Left forelimb (tissue), 1 donor: Measurements from ENCODE around the gene GRIP1.

Experiments
- DNase-seq: peaks from one replicate; pipeline ENCODE4 v3.0.0-alpha.2; 2018; ENCODE audit warnings: low spot score

The GRIP1 gene

DNA sequence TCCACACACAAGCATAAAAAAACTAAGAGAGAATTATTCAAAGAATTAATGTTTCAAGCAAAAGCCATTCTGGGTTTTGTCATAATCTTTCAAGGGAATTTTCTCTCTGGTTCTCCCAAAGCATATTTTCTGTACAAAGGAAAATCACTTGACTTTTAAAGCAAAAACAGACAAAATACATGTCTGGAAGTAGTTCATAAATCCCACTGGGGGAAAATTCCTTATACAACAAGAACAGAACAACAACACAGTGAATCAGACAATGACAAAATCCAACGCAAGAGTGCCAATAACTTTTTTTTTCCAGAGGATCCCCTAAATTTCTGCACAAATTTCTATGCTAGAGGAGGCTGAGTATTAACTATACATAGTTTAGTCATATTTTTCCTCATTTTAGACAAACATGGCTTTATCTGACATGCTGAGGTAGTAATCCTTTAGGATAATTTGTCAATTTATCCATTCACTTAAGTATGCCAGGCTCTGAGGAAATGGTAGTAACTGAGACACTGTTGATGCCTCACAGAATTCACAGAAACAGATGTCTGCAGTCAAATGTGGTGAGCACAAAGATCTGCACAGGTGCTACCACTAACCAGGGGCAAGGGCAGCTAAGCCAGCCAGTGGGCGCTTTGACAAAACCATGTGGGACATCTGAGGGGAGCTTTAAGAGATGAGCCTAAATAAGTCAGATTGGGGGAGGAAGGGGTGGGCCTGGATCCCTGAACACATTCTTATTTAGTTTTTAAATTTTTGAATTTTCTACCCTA lies 38.0 kb downstream of the GRIP1 start:
- no peak for DNase-seq

DNA sequence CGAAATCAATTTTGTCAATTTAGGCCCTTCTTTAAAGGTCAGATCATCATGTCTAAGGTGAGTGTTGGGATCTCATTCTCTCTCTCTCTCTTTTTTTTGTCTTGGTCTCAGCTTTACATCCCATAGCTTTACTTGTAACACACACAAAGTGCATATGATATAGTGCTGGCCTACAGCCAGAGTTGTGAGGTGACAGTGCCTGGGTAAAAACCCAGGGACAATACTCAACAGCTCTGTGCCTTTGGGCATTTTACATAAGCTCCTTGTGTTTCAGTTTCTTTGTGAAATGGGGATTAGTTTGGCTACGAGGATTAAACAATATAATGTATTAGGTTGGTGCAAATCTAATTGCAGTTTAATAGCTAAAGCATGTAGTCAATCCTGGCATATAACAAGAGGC lies 40.2 kb downstream of the GRIP1 start:
- no peak for DNase-seq

DNA sequence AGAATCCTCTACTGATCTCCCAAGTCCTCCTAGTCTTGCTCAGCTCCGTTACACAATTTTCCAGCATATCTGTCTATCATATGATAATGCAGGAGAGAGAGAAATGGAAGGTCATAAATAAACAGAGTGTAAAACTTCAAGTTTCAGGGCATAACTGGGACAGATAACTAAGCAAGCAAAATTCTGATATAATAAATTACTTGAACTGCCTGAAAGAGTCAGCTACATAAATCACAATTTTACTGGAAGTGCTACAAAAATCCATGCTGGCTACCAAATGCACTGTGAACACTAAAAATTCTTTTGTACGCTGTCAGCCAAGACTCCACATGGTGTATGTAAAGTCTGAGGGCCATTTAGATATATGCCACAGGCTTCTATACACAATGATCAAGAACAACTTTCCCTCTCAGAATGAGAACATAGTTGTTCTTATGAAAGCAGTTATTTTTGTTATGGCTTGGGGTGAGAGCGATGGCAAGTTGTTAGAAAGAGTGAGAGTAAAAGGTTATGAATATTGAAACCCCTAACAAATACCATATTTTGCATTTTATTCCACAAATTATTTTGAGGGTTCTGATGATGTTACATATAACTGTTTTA lies 41.1 kb downstream of the GRIP1 start:
- no peak for DNase-seq

DNA sequence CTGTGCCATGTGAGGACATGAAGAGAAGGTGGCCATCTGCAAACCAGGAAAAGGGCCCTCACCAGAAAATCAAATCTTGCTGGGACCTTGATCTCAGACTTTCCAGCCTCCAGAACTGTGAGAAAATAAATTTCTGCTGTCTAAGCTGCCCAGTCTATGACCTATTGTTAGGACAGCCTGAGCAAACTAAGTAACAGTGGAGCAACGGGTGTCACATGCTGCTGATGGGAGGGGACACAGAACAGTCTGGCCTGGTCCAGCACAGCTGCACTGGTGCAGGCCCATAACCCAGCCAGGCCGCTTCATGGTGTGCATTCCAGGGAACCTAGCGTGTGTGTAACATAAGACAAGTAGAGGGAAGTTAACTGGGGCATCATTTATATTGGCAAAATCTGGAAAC lies 42.1 kb downstream of the GRIP1 start:
- no peak for DNase-seq

DNA sequence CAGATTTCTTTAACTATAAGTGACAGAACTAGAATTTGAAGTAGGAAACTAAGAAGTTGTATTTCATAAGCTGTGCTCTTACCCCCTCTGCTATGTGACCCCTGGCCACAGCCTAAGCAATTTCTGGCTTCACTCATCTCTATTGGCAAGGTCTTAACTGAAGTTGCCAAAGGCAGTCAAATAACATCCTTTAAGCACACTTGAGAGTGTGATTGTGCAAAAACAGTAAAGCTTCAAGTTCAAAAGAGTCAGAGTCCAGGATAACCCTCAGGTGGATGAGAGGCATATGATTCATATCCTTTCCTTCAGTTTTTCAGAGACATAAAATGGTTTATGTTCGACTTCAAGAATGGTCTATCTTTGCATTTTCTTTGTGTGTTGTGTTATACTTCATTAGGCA lies 45.2 kb downstream of the GRIP1 start:
- no peak for DNase-seq

DNA sequence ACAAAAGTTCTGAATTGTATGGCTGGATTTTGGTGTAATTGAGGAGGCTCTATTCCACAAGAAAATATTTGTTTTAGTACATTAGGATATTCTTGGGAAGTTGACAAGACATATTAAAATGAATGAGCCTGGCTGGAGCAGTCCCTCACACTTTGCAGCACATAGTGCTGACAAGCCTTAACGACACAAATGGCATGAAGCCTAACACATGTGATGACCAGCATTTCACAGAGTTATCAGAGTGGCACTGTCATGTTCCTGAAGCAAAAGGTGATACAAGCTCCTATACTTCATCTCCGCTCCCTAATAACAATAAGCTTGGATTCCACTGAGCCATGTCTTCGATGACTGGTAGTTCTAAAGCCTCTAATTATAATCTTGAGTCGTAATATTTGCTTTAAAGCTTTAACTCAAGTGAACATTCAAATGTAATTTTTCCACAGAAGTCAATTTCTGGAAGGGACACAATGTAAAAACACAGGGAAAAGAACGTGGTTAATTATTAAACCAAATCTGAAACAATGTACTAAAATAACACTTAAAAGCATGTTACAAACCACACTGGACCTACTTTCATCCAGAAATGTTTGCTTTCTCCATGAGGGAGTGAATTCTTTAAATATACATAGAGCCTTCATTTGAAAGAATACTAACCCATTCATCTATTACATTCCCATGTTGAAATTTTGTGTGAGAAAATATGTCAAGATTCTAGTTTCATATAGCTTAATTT lies 49.6 kb downstream of the GRIP1 start:
- DNase-seq = no peak

DNA sequence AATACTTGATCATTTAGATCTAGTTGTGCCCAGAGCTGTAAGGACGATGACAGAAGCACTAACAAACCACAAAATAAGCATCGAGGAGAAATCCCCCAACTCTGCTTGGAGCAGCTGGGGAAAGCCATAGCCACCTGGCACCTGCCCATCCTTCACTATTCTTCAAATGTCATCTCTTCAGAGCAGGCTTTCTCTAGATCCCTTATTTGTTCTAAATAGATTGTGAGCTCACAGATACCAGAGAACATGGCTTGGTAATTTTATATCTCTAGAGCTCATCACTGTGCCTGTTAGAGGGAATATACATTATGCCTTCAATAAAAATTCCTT lies 50.9 kb downstream of the GRIP1 start:
- DNase-seq = no peak

DNA sequence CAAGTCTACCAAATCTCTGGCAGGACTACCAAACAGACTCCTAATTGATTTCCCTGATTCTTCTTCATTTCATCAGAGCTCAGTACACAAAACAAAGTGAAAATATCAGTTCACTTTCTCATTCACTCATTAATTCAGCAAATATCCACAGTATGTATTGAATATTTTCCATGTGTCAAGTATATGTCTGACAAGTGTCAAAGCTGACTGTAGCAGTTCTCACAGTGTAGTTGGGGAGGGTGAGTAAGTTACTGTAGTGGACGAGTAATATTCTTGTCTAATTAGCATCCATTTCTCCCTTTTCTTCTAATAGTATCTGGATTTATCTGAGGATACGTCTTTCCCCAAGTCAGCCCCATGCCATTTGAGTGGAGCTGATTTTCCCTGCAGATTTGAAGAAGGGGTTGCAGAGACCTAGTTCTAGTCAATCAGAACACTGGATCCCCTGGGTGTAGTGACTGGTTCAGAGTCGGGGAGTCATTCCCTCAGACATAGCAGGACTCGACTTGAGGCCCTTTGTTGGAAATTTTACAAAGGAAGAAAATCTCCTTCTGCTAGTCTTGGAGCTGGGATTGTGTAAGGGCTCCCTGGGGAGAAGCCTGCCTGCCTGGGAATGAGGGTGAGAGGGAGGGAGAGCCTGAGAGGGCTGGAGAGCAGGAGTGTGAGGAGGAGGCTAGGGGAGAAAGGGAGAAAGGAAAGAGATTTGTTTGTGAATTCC lies 51.4 kb downstream of the GRIP1 start:
- no peak for DNase-seq

DNA sequence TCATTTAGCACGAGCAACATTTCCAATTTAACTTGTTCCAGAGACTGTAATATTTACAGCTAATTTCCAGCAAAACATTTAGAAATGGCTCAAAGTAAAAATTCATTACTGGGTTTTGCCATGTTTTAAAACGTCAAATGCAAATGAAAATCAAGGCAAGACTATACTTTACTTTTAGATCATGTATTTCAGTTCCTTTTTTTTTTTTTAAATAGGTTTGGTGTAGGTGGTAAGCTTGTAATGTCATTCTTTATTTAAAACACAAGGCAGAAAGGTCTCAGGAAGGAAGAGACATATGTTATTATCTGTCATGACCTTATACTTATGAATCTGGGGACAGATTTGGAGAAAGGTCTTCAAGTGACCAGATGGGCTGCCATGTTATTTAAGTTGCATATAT lies 54.1 kb downstream of the GRIP1 start:
- DNase-seq = no peak

DNA sequence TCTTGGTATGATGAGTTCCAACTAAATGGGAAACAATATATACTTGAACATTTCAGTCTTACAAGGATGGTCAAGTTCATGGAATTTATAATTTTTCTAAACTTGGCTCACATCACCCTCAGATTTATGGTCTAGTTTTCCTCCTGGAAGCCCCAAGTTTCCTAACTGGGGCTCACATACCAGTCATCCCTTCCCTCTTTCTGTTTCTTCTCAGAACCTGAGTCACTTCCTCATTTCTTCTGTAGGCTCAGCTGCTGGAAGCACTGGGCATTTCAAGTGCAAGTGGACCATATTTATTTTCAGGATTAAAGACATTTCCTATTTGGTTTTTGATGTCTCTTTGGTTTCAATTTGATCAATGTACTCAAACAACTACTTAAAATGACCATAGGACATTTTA lies 55.4 kb downstream of the GRIP1 start:
- DNase-seq = no peak

DNA sequence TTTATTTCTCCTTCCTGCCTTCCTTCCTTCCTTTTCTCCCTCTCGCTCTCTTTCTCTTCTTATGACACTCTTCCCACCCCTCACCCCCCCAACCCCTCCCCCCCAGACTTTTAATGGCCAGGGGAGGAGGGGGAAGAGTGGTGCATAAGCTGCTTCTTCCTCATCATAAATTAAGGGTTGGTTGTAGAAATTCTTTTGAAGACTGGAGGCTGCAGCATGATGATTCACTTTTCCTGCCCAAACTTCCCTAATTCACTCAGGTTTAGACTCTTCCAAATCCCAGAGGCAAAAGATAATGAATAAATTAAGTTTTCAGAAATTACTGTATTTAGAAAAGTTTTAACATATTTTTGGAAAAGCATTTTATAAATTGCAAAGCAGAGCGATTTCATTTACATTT lies 58.2 kb downstream of the GRIP1 start:
- no peak for DNase-seq

DNA sequence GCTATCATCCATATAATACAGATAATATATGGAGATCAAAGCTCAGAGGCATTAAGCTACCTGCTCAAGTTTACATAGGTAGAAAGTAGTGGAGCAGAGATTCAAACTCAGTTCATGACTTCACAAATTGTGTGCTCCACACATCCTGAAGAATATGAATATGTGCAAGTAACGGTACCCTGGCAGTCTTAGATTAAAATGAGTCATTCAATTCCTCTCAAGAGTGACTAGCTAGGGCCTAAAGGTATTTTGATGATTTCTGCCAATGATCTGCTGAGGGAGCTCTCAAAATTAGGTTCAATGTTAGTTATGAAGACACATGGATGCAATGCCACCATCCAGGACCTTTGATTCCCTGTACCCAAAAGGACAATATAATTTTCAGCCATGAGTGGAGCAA lies 58.9 kb downstream of the GRIP1 start:
- DNase-seq = no peak

DNA sequence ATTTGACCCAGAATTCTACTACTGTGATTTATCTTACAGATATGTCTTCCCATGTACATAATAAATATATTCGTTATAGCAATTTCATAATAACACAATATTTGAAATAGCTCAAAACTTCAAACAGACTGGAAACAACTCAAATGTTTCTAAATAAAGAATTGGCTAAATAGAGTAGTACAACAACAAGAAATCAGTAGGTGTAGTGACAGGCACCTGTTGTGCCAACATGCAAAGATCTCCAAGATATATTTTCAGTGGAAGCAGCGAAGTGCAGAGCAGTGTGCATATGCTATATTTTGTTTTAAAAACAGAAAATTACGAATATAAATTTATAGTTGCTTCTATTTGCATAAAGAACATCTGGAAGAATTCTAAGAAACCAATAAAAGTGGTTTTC lies 60.9 kb downstream of the GRIP1 start:
- no peak for DNase-seq

DNA sequence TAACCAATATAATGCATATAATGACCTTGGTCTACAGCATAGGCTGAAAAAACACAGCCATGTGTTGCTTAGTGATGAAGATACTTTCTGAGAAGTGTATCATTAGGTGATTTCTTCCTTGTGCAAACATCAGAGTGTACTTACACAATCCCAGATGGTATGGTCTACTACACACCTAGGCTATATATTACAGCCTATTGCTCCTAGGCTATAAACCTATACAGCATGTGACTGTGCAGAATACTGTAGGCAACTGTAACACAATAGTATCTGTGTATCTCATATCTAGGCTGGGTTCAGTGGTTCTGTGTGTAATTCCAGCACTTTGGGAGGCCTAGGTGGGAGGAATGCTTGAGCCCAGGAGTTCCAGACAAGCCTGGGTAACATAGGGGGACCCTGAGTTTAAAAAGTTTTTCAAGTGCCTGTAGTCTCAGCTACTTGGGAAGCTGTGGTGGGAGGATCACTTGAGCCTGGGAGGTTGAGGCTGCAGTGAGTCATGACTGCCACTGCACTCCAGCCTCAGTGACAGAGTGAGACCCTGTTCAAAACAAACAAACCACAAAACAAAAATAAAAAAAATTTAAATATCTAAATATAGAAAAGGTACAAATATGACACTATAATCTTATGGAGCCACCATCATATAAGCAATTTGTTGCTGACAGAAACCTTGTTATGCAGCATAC lies 66.6 kb downstream of the GRIP1 start:
- no peak for DNase-seq

DNA sequence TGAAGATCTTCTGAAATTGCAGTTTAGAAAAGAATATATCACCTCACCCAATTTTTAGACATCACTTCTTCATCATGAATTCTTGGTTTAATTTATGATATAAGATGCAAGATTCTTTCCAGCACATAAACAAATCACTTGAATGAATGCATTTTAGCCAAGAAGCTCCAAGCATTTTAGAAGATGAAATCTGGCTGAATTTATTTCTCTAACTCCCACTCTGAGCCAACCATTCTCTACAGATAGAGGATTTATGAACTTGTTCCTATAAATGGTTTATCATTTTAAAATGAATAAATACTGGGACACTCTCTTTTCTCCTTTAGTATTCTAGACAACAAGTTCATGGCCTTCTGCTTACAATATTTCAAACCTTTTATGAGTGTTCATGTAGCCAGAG lies 71.7 kb downstream of the GRIP1 start:
- no peak for DNase-seq

DNA sequence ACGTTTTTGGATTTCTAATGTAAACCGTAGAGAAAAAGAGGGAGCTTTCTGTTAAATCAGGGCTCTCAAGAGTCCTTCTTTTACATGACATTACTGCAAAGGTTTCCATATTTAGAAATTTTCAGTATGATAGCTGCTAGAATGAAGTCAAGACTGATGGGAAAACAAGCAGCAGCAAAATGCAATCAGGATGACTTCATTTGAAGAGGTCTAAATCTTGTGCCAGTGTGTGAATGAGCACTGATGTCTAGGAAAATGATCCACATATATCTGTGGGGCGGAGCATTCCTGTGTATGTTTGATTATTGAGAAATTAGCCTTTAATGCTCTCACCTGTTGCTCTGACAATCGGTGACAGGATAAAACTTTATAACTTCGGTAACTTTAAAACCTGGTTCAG lies 73.6 kb downstream of the GRIP1 start:
- no peak for DNase-seq

DNA sequence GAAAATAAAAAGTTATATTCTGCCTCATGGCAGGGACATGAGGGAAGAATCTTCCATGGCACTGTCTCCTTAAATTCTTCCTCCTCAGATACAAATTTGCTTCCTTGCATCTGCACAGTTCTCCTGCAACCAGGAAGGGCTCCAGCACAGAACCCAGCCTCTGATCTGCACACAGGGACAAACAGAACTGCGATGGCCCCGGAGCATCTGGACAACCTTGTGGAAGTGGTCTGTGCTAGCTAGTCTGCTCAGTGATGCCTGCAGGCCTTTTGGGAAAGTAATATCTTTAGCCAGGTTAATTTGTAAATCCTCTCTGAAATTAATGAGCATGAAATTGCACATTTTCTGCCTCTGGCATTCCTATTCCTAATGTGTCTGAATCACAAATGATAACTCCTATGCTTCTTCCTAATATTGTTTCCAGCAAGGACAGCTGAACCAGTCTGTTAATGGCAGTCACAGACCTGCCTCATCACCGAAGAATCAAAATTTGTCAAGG lies 74.8 kb downstream of the GRIP1 start:
- no peak for DNase-seq

DNA sequence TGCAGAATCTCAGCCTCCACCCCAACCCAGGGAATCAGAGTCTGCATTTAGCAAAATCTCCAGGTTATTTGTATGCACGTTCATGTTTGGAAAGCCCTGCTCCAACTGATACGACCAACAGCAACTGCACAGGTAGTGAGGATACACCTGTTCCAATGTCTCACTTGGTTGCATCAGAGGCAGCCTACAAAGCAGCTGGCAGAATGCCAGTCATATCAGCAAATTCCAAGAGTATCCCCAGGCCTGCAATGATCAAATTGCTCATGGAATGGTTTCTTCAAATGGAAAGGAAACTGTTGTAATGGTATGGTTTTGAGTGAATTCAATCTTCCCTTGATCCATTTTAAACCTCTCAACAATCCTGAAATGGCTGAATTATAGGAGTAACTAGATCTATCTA lies 75.4 kb downstream of the GRIP1 start:
- no peak for DNase-seq

DNA sequence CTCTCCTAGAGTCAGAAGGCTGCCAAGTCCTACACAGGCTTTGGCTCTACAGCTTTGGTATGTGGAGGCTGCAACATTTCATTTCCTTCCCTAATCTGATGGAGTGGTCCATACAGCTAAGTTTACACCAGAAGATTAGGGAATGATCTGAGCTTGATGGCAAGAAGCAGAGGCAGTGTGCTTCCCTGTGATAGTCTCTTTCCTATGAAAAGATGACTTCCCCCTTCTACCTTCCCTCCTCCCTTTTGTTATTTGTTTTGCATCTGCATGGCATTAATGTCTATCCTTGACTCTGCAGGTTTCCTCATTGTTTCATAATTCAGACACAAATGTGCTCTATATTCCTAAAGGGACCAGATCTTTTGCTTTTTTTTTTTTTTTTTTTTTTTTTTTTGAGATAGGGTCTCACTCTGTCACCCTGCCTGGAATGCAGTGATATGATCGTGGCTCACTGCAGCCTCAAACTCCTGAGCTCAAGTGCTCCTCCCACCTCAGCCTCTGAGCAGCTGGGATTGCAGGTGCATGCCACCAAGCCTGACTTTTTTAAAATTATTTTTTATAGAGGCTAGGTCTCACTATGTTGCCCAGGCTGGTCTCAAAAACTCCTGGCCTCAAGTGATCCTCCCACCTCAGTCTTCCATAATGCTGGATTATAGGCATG lies 76.3 kb downstream of the GRIP1 start:
- DNase-seq = no peak

DNA sequence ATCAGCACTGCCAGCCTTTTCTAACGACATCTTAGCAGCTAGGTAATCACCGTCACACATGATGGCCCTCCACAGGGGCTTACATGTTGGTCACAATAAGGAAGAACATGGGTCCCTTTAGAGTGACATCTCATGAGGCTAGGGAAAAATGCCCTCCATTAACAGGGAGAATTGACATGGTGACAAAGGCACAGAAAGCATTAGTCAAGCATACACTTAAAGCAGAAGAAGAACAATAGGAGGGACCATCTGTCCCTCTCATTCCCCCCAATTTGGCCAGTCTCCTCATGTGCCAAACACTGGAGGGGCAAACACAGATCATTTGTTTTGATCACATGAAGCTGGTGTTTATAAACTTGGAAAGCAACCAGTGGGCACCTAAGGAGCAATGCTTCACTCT lies 78.0 kb downstream of the GRIP1 start:
- no peak for DNase-seq

DNA sequence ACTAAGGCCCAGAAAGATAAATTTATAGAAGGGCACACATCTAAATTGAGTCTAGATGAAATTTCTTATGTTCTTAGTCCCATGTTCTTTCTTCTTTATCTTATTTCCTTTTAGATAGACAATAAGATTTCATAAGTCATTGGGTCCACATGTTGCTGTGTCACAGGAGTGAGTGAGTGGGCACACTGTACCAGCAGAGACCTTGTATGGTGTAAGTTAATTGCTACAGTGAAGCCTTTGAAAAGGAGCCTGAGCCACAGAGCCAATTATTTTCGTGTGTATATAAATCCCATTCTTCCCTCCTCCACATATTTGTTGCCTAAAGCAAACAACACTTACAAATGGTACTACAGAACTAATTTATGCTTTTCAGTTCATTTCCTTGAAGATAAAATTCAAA lies 79.1 kb downstream of the GRIP1 start:
- no peak for DNase-seq

DNA sequence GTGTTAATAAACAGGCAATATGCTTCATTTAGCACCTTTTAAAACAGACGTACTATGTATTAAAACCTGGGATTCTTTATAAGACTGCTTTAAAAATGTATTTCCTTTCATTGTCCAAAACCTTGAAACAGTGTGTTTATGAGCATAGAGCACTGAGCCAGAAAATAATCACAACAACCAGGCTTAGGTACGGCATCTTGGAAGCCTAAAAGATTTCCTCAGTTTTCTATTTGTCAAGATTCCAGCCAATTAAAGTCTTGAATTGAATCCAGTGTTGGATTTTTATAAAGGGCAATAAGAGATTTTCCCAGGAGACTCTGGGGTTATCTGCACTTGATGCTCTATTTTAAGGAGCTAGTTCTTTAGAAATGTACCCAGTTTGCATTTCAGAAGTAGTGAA lies 80.3 kb downstream of the GRIP1 start:
- no peak for DNase-seq
